Forelimb muscle (tissue), 1 donor: ENCODE data around the gene PCDH10. TPM values are rescaled to one million over a fixed set of nuclear protein-coding genes. Genes with fewer than 3 reads are reported as not detected.
"Not testable (repeated sequence)": the region's sequence is repeated elsewhere in the genome, so short reads cannot be mapped to it uniquely, and the experiment has no call there.

ENCODE experiments used
- DNase-seq: peaks from one replicate; pipeline ENCODE4 v3.0.0-alpha.2; 2013; ENCODE audit warnings: low read depth
- polyA plus RNA-seq: library from polyadenylated mRNA; unstranded; fragments of 120-200 nt; gene quantifications from one replicate; pipeline ENCODE4 v1.2.1, GENCODE V29; 2013; ENCODE audit not compliant: insufficient read length

Gene PCDH10
- polyA plus RNA-seq, 1 donor = 0.29 TPM

DNA sequence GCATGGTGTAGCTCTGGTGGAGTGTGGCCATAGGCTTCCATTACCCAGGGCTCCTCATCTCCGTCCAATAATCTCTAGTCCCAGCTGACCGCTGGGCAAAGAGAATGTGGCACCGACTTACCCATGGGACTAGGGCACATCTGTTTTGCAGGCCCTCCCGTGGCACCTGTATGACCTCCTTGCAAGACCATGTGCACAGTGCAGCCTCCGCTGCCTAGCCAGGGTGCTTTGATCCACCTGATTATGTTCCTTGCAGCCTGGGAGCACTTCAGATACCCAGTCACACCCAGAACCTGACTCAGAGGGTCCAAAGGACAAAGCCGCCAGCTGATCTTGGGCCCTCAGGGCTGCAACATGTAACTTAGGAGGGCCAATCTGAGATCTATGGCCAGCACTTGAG, 84.8 kb downstream of the PCDH10 start:
- DNase-seq = no peak

DNA sequence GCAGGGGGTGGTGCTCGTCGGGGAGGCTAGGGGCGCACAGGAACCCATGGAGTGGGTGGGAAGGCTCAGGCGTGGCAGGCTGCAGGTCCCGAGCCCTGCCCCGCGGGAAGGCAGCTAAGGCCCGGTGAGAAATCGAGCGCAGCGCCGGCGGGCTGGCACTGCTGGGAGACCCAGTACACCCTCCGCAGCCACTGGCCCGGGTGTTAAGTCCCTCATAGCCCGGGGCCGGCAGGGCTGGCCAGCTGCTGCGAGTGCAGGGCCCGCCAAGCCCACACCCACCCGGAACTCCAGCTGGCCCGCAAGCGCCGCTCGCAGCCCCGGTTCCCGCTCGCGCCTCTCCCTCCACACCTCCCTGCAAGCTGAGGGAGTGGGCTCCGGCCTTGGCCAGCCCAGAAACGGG, 91.4 kb downstream of the PCDH10 start:
- not testable (repeated sequence) for DNase-seq
